ENCODE measurements around the gene UQCC5.

Gene UQCC5

GRCh38 chr3:52504977-52505376, 31.4 kb upstream of the UQCC5 start:
- no peak for DNase-seq (ENCODE audit: low spot score)

- no peak for DNase-seq (ENCODE audit: low spot score)
These were observed 30.0 kb upstream of the UQCC5 start for GRCh38 chr3:52506266-52506966.

DNA sequence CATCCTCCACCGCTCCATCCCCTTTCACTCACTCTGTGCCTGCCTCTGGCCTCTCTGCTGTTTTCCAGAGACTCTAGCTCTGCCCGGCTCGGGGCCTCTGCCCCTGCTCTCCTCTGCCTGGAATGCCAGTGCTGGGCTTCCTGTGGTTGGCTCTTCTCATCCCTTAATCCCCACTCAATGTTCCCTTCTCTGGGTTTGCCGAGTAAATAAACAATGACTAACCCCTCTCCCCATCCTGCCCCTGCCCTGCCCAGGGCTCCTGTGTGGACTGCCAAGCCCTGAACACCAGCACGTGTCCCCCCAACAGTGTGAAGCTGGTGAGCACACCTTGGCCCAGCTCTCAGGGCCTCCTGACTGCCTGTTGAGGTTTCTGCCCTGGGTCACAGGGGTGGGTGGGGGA, 29.0 kb upstream of the UQCC5 start:
- DNase-seq (ENCODE audit: low spot score), result no peak

DNA sequence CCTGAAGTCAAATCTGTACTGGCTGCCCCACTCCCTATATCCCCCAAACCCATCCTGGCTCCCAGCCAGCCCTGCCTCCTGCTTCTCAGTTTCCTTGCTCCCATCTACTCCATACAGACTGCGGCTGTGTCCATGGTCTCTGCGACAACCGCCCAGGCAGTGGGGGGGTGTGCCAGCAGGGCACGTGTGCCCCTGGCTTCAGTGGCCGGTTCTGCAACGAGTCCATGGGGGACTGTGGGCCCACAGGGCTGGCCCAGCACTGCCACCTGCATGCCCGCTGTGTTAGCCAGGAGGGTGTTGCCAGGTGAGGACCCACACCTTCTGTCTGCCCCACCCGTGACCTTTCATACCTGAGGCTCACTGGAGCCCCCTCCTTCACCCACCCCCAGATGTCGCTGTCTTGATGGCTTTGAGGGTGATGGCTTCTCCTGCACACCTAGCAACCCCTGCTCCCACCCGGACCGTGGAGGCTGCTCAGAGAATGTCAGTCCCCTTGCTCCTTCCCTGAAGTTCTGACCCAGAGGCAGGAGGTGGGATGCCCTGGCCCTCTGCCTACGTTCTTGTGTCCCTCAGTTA, 26.6 kb upstream of the UQCC5 start:
- no peak for DNase-seq (ENCODE audit: low spot score)

GRCh38 chr3:52511509-52511908, 24.9 kb upstream of the UQCC5 start:
- no peak for DNase-seq (ENCODE audit: low spot score)

DNA sequence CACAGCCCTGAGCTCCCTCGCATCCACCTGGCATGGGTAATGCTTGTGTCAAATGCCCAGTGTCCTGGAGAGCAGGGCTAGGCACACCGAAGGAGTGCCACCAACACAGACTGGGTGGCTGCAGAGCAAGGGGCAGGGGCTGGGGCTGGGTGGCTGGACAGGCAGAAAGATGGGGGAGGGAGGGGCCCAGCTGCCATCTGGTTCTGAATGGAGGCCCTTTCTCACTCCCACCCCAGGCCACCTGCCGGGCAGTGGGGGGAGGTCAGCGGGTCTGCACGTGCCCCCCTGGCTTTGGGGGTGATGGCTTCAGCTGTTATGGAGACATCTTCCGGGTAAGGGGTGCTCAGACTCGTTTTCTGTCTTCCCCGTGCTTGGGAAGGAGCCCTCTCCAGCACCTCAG, 24.3 kb upstream of the UQCC5 start:
- DNase-seq (ENCODE audit: low spot score), result no peak

DNA sequence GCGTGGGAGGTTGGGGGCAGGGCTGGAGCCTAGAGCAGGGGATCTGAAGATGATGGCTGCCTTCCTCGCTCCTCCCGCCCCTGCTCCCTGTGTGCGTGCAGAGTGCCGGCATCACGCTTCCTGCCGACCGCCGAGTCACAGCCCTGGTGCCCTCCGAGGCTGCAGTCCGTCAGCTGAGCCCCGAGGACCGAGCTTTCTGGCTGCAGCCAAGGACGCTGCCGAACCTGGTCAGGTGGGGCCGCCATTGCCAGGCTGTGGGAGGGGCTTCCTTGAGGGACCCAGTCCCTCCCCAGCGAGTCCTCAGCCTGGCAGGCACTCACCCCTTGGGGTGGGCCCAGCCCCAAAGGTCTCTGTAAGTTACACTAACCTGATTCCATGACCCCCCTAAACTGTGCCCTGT, 23.7 kb upstream of the UQCC5 start:
- DNase-seq (ENCODE audit: low spot score), result no peak

- no peak for DNase-seq (ENCODE audit: low spot score)
These were observed 23.1 kb upstream of the UQCC5 start for GRCh38 chr3:52513281-52513680.

DNA sequence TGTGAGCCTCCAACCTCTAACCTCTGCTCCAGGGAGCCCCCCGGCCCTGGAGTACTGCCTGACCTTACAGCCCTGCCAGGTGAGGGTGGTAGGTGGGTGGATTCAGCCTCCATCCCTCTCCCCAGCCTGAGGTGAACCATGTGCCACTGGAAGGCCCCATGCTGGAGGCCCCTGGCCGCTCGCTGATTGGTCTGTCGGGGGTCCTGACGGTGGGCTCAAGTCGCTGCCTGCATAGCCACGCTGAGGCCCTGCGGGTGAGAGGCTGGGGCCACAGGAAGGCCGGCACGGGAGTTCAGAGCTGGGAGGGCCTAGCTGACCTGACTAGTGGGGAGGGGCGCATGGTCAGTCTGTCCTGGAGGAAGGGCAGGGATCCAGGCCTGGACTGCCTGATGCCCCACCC, 21.8 kb upstream of the UQCC5 start:
- DNase-seq (ENCODE audit: low spot score), result no peak

DNA sequence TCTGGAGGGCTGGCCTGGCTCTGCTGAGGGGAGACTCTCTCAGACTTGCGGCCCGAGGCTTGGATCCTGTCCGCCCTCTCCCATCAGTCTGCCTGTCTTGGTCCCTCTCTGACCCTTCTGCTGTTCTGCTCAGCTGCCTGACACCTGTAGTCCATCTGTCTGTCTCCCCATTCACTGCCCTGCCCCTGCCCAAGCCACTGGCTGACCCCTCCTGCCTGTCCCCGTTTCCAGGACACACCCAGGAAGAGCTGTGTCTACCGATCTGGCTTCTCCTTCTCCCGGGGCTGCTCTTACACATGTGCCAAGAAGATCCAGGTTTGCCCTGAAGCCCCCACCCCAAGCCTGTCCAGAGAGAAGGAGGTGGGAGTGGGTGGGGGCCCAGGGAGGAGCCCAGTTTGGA, 21.2 kb upstream of the UQCC5 start:
- DNase-seq (ENCODE audit: low spot score), result no peak

DNA sequence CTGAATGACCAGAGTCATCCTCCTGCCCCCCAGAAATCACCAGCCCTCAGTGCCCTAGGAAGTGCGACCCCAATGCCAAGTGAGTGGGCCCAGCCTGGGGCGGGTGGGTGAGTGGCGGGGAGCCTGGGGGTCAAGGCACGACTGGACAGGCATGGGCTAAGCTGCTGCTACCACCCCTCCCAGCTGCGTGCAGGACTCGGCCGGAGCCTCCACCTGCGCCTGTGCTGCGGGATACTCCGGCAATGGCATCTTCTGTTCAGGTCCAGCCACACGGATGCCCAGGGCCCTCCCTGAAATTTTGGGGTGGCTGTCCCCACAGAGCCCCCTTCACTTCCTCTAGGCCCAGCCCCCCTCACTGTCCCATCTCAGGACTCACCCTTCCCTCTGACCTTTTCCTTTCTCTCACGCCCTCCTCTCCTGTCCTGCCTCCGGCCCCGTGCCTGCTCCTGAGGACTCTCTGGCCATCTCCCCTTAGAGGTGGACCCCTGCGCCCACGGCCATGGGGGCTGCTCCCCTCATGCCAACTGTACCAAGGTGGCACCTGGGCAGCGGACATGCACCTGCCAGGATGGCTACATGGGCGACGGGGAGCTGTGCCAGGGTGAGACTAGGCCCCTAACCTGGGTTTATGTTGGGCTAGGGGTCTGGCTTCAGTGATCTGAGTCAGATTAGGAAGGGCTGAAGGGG, 19.8 kb upstream of the UQCC5 start:
- DNase-seq (ENCODE audit: low spot score), result no peak

DNA sequence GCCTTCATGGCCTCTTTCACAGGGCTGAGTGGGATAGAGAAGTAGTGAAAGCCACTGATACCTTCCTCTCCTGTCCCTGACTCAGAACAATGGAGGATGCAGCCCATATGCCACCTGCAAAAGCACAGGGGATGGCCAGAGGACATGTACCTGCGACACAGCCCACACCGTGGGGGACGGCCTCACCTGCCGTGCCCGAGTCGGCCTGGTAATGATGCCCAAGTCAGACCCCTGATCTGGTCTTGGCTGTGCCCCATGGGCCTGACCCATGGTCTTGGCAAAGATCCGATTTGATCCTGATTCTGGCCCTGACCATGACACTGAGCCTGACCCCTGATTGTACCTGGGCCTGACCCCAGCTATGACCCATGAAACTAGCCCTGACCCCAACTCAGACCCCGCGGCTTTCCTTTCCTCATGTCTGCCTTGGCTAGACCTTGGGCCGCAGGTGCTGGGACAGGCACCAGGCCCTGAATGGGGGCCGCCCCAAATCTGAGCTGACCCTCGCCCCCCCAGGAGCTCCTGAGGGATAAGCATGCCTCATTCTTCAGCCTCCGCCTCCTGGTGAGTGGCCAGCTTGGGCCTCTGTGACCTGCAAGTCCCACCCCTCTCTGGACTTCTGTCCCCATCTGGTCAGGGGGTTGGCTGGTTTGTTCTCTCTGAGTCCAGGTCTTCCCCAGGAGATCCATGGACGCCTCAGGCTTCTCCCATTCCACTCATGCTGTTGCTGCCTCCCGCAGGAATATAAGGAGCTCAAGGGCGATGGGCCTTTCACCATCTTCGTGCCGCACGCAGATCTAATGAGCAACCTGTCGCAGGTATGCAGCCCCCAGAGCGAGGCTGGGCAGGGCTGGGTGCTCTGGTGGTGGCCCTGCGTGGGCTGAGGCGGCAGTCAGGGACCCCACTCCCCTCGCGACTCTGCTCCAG, 18.3 kb upstream of the UQCC5 start:
- DNase-seq (ENCODE audit: low spot score), result no peak

- DNase-seq (ENCODE audit: low spot score), result no peak
These were observed 17.5 kb upstream of the UQCC5 start for GRCh38 chr3:52518723-52519444.

DNA sequence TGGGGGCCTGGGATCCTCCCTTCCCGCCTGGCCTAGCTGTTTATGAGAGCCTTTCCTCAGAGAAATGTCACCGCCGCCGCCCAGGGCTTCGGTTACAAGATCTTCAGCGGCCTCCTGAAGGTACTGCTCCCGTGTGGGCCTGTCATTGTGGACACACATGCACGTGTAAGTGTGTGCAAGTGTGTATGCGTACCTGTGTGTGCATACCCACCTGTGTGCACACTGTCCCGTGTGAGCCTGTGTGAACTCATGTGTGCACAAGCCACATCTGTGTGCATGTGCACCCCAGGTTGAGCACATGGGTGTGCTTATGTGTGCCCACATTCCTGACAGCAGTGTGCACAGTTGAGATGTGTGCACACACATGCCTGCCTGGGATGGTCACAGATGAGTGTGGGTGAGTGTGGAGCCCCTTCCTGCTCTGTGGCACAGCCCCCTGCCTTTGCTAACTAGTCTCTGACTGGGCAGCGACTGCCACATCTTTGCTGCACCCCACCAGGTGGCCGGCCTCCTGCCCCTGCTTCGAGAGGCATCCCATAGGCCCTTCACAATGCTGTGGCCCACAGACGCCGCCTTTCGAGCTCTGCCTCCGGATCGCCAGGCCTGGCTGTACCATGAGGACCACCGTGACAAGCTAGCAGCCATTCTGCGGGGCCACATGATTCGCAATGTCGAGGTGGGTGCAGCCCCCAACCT, 16.8 kb upstream of the UQCC5 start:
- DNase-seq (ENCODE audit: low spot score), result no peak

- DNase-seq (ENCODE audit: low spot score), result no peak
These were observed 16.2 kb upstream of the UQCC5 start for GRCh38 chr3:52520141-52520667.

DNA sequence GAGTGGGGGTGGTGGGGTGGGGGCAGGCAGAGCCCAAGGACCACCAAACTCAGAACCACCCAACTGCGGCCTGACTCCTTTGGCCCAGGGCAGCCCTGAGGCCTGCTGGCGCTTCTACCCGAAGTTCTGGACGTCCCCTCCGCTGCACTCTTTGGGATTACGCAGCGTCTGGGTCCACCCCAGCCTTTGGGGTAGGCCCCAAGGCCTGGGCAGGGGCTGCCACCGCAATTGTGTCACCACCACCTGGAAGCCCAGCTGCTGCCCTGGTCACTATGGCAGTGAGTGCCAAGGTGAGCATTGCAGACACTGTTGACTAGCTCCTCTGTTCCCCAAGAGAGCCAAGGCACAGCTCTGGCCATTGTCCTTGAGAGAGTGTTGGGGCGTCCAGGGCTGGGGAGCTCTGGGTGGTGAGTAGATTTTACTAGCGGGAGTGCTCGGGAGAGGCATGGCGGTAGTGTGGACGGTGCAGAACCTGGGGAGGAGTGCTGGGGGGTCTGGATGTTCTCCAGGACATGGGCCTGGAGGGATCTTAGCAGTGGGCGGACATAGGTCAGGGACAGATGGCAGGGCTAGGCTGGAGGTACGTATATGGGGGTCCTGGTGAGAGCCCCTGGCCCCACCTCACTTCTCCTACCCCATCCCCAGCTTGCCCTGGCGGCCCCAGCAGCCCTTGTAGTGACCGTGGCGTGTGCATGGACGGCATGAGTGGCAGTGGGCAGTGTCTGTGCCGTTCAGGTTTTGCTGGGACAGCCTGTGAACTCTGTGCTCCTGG, 15.5 kb upstream of the UQCC5 start:
- no peak for DNase-seq (ENCODE audit: low spot score)

DNA sequence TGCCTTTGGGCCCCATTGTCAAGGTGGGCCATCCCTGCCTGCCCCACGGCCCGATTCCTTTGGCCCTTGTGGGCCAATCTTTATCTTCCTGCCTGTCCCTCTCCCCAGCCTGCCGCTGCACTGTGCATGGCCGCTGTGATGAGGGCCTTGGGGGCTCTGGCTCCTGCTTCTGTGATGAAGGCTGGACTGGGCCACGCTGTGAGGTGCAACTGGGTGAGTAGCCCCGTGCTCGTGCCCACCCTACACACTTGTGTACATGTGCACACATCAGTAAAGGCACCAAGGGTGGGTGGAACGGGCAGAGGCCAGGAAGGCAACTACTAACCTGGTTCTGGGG, 14.9 kb upstream of the UQCC5 start:
- no peak for DNase-seq (ENCODE audit: low spot score)

GRCh38 chr3:52521881-52522650, 14.3 kb upstream of the UQCC5 start:
- DNase-seq (ENCODE audit: low spot score), result no peak

GRCh38 chr3:52522651-52523251, 13.7 kb upstream of the UQCC5 start:
- no peak for DNase-seq (ENCODE audit: low spot score)

All from hematopoietic multipotent progenitor cell treated with erythropoietin and hydrocortisone succinate and interleukin-3 and kit ligand, for 17 days (in vitro differentiated cells).